Astrocyte of the spinal cord (primary cell): ENCODE measurements around the gene SH2D4B.

Source experiments
- DNase-seq: peaks from one replicate; pipeline ENCODE4 v3.0.0; 2011; ENCODE audit warnings: low read depth, low spot score
- H3K4me3 ChIP-seq: 2 replicates; pipeline ENCODE4 v1.5.1; 2011; ENCODE audit warnings: low read depth, mild to moderate bottlenecking, low read length, moderate library complexity
- CTCF ChIP-seq: IDR thresholded peaks from 2 replicates; pipeline ENCODE4 v1.5.1; 2012; ENCODE audit warnings: low read depth, mild to moderate bottlenecking, low read length, inconsistent platforms
- in situ Hi-C: cut with HindIII; loops from 2 replicates; pipeline ENCODE4 v1.10.0; 2017; ENCODE audit warnings: low sequenced_read_pairs

SH2D4B gene

GRCh38 chr10:80585812-80586211, 48.1 kb downstream of the SH2D4B start:
- in situ Hi-C loops, result no loop called here
- TF ChIP-seq CTCF, result no peak
- no peak overlapping the region for H3K4me3 ChIP-seq
- DNase-seq, result no peak

- in situ Hi-C loops, result no loop called here
- no peak for DNase-seq
- TF ChIP-seq CTCF, result no peak
- no peak overlapping the region for H3K4me3 ChIP-seq
Measured at GRCh38 chr10:80588546-80588945, 50.8 kb downstream of the SH2D4B start.

- DNase-seq, result no peak
- H3K4me3 ChIP-seq, result no peak overlapping the region
- in situ Hi-C loops, result no loop called here
- no peak for TF ChIP-seq CTCF
Measured at GRCh38 chr10:80589726-80590373, 52.1 kb downstream of the SH2D4B start.

GRCh38 chr10:80590585-80591125, 53.0 kb downstream of the SH2D4B start:
- H3K4me3 ChIP-seq, result no peak overlapping the region
- in situ Hi-C loops, result no loop called here
- DNase-seq, result no peak
- TF ChIP-seq CTCF, result no peak

GRCh38 chr10:80596391-80597257, 58.9 kb downstream of the SH2D4B start:
- in situ Hi-C loops, result no loop called here
- TF ChIP-seq CTCF, result peak; percentile 83
- H3K4me3 ChIP-seq, result no peak overlapping the region
- DNase-seq, result peak; percentile 35

GRCh38 chr10:80598084-80598798, 60.5 kb downstream of the SH2D4B start:
- no peak for TF ChIP-seq CTCF
- H3K4me3 ChIP-seq, result no peak overlapping the region
- in situ Hi-C loops, result no loop called here
- no peak for DNase-seq
